ENCODE measurements around the gene PIEZO1. TPM values are rescaled to one million over a fixed set of nuclear protein-coding genes. Genes with fewer than 3 reads are reported as not detected.

The PIEZO1 gene
- total and polyA plus RNA-seq, 2 experiments from 2014 or later, result 30.4 to 70.1 TPM

DNA sequence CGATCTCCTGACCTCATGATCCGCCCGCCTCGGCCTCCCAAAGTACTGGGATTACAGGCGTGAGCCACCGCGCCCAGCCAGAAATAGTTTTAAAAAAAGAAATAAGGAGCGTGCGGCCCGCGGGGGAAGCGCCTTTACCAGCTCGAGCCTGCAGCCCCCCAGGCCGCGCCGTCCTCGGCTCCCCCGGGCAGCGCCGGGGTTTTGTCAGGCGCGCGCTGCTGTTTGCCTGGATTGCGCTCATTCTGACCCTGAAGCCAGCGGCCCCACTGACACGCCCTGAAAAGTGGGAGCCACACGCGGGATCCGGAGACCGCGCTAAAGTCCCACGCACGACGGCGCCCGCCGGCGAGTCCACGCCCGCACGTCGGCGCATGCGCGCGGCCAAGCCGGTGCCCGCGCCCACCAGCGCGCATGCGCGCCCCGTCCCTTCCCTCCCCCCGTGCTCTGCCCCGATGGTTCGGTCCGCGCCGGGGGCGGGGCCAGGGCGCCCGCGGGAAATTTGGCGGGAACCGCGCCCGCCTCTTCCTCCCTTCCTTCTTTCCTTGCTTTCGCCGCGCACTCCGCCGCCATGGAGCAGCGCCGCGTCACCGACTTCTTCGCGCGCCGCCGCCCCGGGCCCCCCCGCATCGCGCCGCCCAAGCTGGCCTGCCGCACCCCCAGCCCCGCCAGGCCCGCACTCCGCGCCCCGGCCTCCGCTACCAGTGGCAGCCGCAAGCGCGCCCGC, 18.4 kb upstream of the PIEZO1 start, which contains the start of gene CDT1:
TSS of gene CDT1 (plus strand) at position 526 of the 724 bp plus-strand sequence. CDS start at position 569, 43 bp downstream.
- Histone ChIP-seq H2AFZ (no peak within 1 kb of the TSS), H3K4me1 (ENCODE audit: insufficient read depth) (no peaks in the 10 kb centered on the region), H3K9me2 (ENCODE audit: insufficient read depth) (no peaks in the 10 kb centered on the region), H3K36me3 (ENCODE audit: insufficient read depth) (0 out of 2 replicates have a peak, but pooled peaks cover 6% of the 10 kb centered on the region), H3K4me2 (peak within 1 kb of the TSS; percentile 97), H3K79me2 (replicated peaks; ENCODE audit: insufficient read depth) (peaks cover 11% of the 10 kb centered on the region), H3K4me3 (peak within 1 kb of the TSS; percentile 83), H3K27me3 (ENCODE audit: insufficient read depth) (no peaks in the 10 kb centered on the region), H3F3A (replicated peaks; ENCODE audit: low read depth) (peaks cover 43% of the 10 kb centered on the region), H3K27ac (ENCODE audit: low read depth) (peak within 1 kb of the TSS; percentile 80), H4K20me1 (replicated peaks; ENCODE audit: insufficient read depth) (no peaks in the 10 kb centered on the region; the same call in 1 of the 2 replicates)
- peaks cover 32% of the 10 kb centered on the region for H3K27me3 Mint-ChIP-seq (ENCODE audit: insufficient read depth, low read depth, poor library complexity)
- H3K27ac Mint-ChIP-seq, result peak within 1 kb of the TSS; percentile 67
- H3K36me3 Mint-ChIP-seq (ENCODE audit: low read depth), result peaks cover 49% of the 10 kb centered on the region
- ATAC-seq (peak; percentile 12; the same call in 2 of the 3 replicates), DNase-seq (ENCODE audit: low spot score) (peak; percentile 78)
- peak; percentile 42; the same call in 1 of the 2 replicates for TF ChIP-seq POLR2AphosphoS5 (IDR thresholded peaks at IDR 0.05; ENCODE audit: low read depth)
- TF ChIP-seq, protein P1, sequence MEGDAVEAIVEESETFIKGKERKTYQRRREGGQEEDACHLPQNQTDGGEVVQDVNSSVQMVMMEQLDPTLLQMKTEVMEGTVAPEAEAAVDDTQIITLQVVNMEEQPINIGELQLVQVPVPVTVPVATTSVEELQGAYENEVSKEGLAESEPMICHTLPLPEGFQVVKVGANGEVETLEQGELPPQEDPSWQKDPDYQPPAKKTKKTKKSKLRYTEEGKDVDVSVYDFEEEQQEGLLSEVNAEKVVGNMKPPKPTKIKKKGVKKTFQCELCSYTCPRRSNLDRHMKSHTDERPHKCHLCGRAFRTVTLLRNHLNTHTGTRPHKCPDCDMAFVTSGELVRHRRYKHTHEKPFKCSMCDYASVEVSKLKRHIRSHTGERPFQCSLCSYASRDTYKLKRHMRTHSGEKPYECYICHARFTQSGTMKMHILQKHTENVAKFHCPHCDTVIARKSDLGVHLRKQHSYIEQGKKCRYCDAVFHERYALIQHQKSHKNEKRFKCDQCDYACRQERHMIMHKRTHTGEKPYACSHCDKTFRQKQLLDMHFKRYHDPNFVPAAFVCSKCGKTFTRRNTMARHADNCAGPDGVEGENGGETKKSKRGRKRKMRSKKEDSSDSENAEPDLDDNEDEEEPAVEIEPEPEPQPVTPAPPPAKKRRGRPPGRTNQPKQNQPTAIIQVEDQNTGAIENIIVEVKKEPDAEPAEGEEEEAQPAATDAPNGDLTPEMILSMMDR (conservative IDR thresholded peaks at IDR 0.05; ENCODE audit: low read depth in 2 of 2), result no peak
- peaks cover 2% of the 10 kb centered on the region; the same call in 1 of the 3 replicates for H3K9me3 Mint-ChIP-seq
- peak within 1 kb of the TSS; percentile 85 for H3K4me3 Mint-ChIP-seq
- no peaks in the 10 kb centered on the region for H3K4me1 Mint-ChIP-seq

DNA sequence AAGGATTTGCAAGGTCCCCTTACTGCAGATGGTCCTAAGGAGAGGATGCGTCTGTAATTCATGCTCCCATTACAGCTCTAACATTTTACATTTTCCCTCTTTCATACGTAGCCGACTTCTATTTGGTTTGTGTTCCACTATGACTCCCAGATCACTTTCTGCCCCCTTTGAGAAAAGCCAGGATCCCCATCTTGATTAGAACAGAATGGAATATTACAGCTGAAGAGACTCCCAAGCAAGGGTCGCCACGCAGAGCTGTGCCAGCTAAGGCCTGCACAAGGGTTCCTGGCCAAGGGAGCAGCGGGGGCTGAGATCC, 15.2 kb upstream of the PIEZO1 start:
- H3F3A ChIP-seq (replicated peaks; ENCODE audit: low read depth), result peaks cover 15% of the 10 kb centered on the region
- no peak overlapping the region for H3K4me3 ChIP-seq
- H3K9me2 ChIP-seq (ENCODE audit: insufficient read depth), result no peaks in the 10 kb centered on the region
- H3K79me2 ChIP-seq (replicated peaks; ENCODE audit: insufficient read depth), result peaks cover 11% of the 10 kb centered on the region
- Mint-ChIP-seq H3K36me3 (ENCODE audit: low read depth) (peaks cover 21% of the 10 kb centered on the region), H3K27me3 (ENCODE audit: insufficient read depth, low read depth, poor library complexity) (peaks cover 10% of the 10 kb centered on the region), H3K4me1 (no peaks in the 10 kb centered on the region), H3K9me3 (no peaks in the 10 kb centered on the region), H3K27ac (no peak overlapping the region), H3K4me3 (no peak overlapping the region)
- H3K36me3 ChIP-seq (ENCODE audit: insufficient read depth), result no peaks in the 10 kb centered on the region
- H3K27ac ChIP-seq (ENCODE audit: low read depth), result no peak overlapping the region
- H3K4me1 ChIP-seq (ENCODE audit: insufficient read depth), result no peaks in the 10 kb centered on the region
- H3K4me2 ChIP-seq, result no peak overlapping the region
- ATAC-seq (no peak), DNase-seq (ENCODE audit: low spot score) (no peak)
- H3K27me3 ChIP-seq (ENCODE audit: insufficient read depth), result no peaks in the 10 kb centered on the region
- H4K20me1 ChIP-seq (replicated peaks; ENCODE audit: insufficient read depth), result no peaks in the 10 kb centered on the region; the same call in 1 of the 2 replicates
- H2AFZ ChIP-seq, result no peak overlapping the region
- TF ChIP-seq, protein P2, sequence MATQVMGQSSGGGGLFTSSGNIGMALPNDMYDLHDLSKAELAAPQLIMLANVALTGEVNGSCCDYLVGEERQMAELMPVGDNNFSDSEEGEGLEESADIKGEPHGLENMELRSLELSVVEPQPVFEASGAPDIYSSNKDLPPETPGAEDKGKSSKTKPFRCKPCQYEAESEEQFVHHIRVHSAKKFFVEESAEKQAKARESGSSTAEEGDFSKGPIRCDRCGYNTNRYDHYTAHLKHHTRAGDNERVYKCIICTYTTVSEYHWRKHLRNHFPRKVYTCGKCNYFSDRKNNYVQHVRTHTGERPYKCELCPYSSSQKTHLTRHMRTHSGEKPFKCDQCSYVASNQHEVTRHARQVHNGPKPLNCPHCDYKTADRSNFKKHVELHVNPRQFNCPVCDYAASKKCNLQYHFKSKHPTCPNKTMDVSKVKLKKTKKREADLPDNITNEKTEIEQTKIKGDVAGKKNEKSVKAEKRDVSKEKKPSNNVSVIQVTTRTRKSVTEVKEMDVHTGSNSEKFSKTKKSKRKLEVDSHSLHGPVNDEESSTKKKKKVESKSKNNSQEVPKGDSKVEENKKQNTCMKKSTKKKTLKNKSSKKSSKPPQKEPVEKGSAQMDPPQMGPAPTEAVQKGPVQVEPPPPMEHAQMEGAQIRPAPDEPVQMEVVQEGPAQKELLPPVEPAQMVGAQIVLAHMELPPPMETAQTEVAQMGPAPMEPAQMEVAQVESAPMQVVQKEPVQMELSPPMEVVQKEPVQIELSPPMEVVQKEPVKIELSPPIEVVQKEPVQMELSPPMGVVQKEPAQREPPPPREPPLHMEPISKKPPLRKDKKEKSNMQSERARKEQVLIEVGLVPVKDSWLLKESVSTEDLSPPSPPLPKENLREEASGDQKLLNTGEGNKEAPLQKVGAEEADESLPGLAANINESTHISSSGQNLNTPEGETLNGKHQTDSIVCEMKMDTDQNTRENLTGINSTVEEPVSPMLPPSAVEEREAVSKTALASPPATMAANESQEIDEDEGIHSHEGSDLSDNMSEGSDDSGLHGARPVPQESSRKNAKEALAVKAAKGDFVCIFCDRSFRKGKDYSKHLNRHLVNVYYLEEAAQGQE (IDR thresholded peaks at IDR 0.05; ENCODE audit: unreplicated experiment), result no peak
- no peak for TF ChIP-seq CREB1 (CRISPR knock-in tag; IDR thresholded peaks at IDR 0.05; ENCODE audit: low read depth)
- no peak for TF ChIP-seq NANOG (IDR thresholded peaks at IDR 0.05; ENCODE audit: borderline replicate concordance)
- TF ChIP-seq ZNF331 (CRISPR knock-in tag; IDR thresholded peaks at IDR 0.05; ENCODE audit: low read depth), result no peak
- TF ChIP-seq, protein P1 (conservative IDR thresholded peaks at IDR 0.05; ENCODE audit: low read depth in 2 of 2), result no peak
- no peak for TF ChIP-seq STAT1 (IDR thresholded peaks at IDR 0.05; ENCODE audit: unreplicated experiment)
- no peak for TF ChIP-seq JUNB (IDR thresholded peaks at IDR 0.05; ENCODE audit: unreplicated experiment)

Measured in GM23338 (cell line).